ENCODE data around the gene FLACC1.

DNA sequence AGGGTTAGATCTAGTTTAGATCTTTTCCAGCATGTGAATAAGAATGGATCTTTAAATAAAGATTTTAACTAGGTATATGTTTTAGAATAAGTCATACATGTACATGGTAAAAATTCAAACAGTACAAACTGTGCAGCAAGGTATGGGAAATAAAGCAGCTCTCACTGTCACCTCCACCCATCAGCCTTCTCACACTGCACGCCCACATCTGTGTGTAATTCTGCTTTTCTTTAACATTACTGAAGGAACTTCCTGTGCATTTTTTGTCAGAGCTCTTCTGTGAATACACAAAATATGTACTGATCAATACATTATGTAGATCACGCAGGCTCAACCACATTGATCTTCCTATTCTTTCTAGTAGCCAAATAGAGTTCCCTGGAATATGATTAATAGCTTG, 93.4 kb downstream of the FLACC1 start:
- TF ChIP-seq, protein P1, sequence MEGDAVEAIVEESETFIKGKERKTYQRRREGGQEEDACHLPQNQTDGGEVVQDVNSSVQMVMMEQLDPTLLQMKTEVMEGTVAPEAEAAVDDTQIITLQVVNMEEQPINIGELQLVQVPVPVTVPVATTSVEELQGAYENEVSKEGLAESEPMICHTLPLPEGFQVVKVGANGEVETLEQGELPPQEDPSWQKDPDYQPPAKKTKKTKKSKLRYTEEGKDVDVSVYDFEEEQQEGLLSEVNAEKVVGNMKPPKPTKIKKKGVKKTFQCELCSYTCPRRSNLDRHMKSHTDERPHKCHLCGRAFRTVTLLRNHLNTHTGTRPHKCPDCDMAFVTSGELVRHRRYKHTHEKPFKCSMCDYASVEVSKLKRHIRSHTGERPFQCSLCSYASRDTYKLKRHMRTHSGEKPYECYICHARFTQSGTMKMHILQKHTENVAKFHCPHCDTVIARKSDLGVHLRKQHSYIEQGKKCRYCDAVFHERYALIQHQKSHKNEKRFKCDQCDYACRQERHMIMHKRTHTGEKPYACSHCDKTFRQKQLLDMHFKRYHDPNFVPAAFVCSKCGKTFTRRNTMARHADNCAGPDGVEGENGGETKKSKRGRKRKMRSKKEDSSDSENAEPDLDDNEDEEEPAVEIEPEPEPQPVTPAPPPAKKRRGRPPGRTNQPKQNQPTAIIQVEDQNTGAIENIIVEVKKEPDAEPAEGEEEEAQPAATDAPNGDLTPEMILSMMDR (IDR thresholded peaks at IDR 0.05; ENCODE audit: low read length) = no peak
- no peak for TF ChIP-seq EZH2 (optimal IDR thresholded peaks at IDR 0.05; ENCODE audit: low read depth, low read length)

All from MM.1S (cell line).